Islet precursor cell (in vitro differentiated cells): Measurements from ENCODE around the gene ETV6.
"Not testable (repeated sequence)": the region's sequence is repeated elsewhere in the genome, so short reads cannot be mapped to it uniquely, and the experiment has no call there.

Experiments used
- DNase-seq: peaks from one replicate; pipeline ENCODE4 v3.0.0-alpha.2; 2018

The ETV6 gene

DNA sequence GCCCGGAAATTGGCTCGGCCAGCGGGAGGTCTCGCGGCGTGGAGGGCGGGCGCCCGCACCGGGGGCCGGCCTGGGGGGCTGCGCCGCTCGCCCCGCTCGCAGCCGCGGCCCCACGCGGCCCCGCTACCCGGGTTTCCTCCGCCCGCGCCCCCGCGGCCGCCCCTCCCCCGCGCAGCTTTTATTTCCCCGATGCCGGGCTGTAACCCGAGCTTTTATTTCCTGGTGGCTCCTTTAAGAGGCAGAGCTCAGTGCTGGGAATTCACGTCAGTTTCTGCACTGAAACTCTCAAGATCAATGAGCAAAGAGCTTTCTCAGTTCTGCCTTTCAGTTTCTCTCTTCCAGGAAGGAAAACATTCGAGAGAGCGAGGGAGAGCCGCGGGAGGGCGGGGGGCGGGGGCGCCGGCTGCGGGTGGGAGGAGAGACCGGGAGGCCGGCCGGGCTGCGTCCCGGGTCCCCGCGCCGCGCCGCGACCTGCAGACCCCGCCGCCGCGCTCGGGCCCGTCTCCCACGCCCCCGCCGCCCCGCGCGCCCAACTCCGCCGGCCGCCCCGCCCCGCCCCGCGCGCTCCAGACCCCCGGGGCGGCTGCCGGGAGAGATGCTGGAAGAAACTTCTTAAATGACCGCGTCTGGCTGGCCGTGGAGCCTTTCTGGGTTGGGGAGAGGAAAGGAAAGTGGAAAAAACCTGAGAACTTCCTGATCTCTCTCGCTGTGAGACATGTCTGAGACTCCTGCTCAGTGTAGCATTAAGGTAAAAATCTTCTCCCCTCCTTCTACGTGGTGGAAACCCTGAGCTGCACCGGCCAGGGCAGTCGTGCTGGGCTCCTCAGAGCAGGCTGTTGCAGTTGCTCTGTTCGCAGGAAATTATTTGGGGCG lies at the start of gene ETV6:
Gene ETV6, plus strand, starts transcription at position 262 of the 873 bp plus-strand sequence. Its CDS starts 454 bp downstream, at position 716.
- DNase-seq, result peak; percentile 83

GRCh38 chr12:11600199-11600598 lies 49.3 kb upstream of the ETV6 start:
- DNase-seq, result no peak

DNA sequence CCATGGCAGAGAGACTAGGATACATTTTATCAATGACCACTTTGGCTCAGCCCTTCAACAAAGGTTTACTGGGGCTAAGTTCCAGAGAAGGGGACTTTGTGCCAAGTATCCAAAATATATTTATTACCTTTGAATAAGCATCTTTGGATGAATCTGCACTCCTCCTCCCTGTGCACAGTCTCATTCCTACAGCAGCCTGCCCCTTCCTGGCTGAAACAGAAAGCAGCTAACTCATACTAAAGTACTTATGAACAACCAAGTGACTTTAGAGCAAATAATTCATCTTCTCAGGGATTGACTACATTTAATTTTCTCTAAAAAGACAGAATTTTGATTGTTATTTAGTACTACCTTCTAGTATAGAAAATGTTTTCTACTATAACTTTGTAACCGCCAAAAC lies 47.8 kb upstream of the ETV6 start:
- no peak for DNase-seq

DNA sequence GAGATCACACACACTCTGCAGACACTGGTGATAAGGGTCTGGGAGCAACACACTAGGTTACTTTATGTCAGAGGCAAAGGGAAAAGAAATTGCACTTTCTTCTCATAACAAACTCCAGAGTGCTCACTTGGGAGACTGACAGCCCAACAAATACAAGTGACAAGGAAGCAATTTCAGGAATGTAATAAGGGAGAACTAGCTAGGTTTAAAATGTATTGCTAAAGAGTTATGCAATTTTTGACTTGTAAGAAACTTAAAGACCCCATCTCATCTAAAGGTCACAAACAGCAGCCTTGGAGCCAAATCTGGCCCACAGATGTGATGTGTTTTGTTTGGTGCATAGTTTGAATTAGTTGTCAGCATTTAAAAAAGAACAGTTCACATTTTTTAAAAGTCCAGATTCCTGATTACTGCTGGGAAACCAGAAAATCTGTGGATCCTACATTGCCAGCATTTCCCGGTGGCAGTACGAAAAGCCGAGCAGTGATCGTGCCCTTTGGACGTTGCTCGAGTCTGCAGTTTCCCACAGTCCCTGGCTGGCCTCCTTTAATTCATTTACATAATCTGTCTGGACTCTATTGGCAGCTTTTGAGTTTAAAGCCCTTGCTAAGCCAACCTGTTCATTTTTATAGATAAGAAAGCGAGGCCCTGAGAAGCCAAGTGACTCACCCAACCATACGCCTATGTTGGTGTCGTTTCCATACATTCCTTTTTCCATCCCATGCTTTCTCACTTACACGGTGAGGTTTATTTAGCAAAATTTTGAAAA lies 42.0 kb upstream of the ETV6 start:
- DNase-seq, result peak; percentile 77

- DNase-seq, result no peak
These were observed 40.4 kb upstream of the ETV6 start for GRCh38 chr12:11609045-11609444.

DNA sequence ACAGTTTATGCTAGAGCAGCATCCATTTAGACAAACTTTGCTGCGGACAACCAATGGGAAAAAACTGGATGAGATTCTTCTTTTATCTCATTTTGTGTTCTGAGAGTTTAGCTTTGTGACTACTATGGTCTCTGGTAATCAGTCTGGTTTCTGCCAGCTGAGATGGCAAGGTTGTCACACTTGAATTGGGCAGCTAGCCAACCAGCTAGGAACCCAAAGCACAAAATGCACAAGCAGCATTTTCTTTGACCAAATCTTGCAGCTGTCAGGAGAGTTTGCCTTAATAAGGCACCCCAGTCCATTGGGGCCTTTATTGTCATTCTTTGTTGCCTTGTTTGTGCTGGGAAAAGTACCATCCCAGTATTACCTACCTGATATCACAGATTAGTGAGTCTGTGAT lies 34.0 kb upstream of the ETV6 start:
- DNase-seq, result no peak

DNA sequence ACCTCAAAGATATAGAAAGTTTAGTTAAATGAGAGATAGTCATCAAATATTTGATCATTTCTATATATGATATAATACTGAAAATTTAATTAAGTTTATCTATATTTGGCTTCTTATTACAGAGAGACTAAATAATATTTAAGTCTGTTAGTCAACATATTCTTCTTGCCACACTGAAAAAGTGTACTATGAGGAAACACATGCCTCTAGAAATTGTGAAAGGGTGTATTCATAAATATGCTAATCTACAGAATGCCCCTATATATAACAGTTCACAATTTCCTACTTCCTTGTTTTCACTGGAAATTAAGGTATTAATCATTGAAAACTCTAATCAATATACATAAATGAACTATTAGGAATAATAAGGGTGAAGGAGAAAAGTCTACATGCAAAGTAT lies 31.4 kb upstream of the ETV6 start:
- DNase-seq, result no peak

DNA sequence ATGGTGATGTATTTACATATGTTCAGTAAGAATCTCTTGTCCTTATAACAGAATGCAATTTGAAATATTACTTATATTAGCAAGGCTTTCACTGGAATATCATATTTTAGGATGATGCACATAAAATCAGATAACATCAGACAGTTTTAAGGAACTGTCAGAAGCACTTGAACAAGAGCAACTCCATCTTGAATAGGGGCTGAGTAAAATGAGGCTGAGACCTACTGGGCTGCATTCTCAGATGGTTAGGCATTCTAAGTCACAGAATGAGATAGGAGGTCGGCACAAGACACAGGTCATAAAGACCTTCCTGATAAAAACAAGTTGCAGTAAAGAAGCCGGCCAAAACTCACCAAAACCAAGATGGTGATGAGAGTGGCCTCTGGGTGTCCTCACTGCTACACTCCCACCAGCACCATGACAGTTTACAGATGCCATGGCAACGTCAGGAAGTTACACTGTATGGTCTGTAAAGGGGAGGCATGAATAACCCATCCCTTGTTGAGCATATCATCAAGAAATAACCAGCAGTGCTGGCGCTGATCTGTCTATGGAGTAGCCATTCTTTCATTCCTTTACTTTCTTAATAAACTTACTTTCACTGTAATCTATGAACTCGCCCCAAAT lies 27.6 kb upstream of the ETV6 start:
- DNase-seq, result peak; percentile 69

- DNase-seq, result no peak
These were observed 26.6 kb upstream of the ETV6 start for GRCh38 chr12:11622876-11623281.

DNA sequence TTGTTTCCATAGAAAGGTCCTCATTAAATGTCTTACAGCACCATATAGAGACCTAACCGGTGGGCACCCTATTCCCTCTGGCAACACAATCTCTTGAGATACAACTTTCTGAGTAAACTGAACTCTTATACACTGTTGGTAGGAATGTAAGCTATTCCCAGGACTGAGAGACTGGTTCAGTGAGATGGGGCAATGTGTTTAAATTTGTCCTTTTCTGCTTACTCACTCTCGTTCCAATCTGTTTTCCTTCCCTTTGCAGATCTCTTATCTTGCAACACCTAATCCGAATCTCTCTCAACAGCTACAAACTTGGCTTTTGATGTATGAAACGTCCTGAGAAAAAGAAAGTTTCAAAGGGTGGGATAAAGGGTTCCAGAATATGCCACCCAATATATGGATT lies 26.1 kb upstream of the ETV6 start:
- no peak for DNase-seq

DNA sequence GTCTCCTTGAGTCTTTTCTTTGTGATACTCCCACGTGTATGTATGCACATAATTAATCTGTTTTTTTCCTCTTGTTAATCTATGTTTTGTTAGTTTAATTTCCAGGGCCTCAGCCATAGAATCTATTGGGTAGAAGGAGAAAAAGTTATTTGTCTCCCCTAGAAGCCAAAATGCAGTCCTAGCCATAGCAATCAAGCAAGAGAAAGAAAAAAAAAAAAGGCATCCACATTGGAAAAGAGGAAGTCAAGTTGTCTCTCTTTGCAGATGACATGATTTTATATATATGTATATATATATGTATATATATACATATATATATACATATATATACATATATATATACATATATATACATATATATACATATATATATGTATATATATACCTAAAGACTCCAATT lies 25.4 kb upstream of the ETV6 start:
- DNase-seq, result no peak

DNA sequence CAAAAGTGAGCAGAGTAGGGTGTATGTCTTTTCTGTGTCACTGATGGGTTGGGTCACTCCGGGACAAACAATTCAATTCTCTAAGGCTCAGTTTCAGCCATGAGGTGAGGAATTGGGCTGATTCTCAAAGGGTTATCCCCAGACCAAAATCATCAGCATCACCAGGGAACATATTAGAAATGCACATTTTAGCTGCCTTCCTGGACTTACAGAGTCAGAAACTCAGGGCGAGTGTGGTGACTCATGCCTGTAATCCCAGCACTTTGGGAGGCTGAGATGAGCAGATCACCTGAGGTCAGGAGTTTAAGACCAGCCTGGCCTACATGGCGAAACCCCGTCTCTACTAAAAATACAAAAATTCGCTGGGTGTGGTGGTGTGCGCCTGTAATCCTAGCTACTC lies 21.8 kb upstream of the ETV6 start:
- DNase-seq, result not testable (repeated sequence)

DNA sequence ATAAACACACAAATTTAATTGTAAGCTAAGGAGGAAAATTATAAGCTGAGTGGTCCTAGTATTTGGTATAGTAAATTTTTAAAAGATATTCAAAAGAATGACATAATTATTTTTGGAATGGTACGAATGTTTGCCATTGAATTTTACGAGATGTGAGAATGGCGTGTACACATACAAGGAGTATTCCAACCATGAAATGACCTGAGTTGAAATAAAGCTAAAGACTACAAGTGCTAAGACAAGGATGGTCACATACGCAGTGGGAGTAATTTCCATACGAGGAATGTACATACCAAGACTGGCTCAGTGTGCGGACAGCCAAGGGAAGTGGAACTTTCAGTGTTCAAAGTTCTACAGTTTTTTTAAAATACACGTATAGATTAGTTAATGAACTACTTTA lies 21.1 kb upstream of the ETV6 start:
- DNase-seq, result no peak

DNA sequence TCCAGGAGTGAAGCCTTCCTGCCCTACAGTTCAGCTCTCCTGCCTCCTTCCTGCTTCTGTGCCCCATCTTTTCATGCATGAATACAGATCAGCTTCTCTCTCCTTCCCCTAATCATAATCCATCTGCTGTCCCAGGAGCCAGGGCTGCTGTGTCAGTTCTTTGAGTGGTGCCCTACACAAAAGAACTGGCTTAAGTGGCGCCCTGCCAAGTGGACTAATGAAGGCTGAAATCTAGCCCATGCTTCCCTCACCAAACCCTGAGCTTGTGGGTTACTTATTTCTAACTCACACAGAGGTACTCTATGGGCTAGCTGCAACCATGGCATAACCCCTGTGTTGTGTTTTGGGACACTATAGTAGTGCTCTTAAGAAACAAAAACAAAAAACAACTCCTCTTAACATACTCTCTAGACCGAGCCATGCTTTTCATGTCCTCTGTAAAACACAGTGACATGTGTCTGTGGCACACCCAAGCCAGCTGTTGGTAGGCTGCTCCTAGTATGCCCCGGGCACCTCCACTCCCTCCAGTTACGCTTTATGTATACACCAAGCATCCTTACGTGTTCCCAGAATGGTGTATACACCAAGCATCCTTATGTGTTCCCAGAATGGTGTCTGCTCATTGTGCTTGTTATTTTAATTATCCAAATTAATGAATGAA lies 19.3 kb upstream of the ETV6 start:
- no peak for DNase-seq

DNA sequence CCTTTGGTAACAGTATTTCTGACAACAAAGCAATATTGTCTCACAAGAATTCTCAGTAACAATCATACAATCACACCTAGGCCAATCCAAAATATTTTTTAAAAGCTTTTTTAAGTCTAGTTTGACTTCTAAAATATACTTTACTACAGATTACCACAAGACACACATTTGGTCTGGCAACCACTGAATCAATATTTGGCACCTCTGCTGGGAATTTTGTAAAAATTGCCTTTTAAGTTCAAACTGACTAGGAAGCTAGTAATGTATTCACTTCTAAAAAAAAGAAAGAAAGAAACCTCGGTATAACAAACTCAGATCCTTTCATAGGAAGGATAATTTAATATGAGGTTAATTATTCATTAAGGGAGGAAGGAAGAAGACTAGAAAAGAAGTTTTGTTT lies 18.2 kb upstream of the ETV6 start:
- DNase-seq, result no peak

- peak; percentile 5 for DNase-seq
These were observed 17.6 kb upstream of the ETV6 start for GRCh38 chr12:11631881-11632280.

- no peak for DNase-seq
These were observed 15.5 kb upstream of the ETV6 start for GRCh38 chr12:11633968-11634367.

- no peak for DNase-seq
These were observed 14.1 kb upstream of the ETV6 start for GRCh38 chr12:11635341-11635740.

- no peak for DNase-seq
These were observed 11.1 kb upstream of the ETV6 start for GRCh38 chr12:11638315-11638916.

- DNase-seq, result no peak
These were observed 10.0 kb upstream of the ETV6 start for GRCh38 chr12:11639454-11639853.

DNA sequence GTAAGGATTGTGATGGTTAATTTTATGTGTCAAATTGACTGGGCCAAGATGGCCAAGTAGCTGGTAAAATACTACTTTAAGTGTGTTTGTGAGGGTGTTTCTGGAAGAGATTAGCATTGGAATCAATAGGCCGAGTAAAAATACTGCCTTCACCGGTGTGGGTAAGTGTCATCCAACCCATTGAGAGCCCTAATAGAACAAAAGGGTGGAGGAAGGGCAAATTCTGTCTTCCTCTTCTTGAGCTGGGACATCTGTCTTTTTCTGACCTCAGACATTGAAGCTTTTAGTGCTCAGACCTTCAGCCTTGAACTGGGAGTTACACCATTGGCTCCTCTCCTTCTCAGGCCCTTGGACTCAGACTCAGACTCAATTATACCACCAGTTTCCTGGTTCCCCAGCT lies 8.0 kb upstream of the ETV6 start:
- DNase-seq, result no peak

DNA sequence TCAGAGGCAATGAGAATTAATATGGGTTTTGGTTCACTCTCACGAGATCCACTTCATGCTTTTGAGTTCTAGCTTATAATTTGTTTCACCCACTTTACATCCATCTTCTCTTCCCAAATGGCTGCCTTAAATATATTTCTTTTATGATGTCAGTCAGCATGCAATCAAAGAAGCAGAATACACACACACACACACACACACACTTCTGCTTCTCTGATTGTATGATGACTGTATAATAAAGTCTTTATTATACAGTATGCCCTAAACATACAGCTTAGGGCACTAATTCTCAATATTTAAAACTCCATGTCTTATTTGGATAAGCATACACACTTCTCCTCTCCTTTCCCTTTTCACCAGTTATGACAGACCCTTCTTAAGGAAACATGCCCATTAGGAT lies 6.7 kb upstream of the ETV6 start:
- no peak for DNase-seq

- no peak for DNase-seq
These were observed 4.1 kb upstream of the ETV6 start for GRCh38 chr12:11645391-11645790.
